ENCODE results near the gene MCM3AP. TPM values are rescaled to one million over a fixed set of nuclear protein-coding genes. Genes with fewer than 3 reads are reported as not detected.

MCM3AP gene
- total and polyA plus RNA-seq, 9 of the 15 experiments (the other 6 are each of a cell fraction or from before 2014, with no cell fraction given): 6.5 to 179 (median 69.6) TPM

GRCh38 chr21:46218906-46219590, 66.4 kb downstream of the MCM3AP start:
- in situ Hi-C loops (cut with MboI): no loop called here
- BruUV-seq (replicated peaks): no TSS peak
- Histone ChIP-seq H3K27ac (ENCODE audit: extremely low read depth, low read depth, low read length) (no peak overlapping the region), H3K4me1 (replicated peaks in 1 of 2; ENCODE audit: control insufficient read depth in 2 of 2, insufficient read depth in 2 of 2, low read length in 2 of 2) (peaks cover 0 to 11% of the 10 kb centered on the region in 2 experiments; a peak in 1 of 5 replicates), H2AFZ (ENCODE audit: low read depth, low read length) (no peak overlapping the region), H3K79me2 (ENCODE audit: control insufficient read depth, insufficient read depth, low read length) (peaks cover 20% of the 10 kb centered on the region), H3K9ac (ENCODE audit: insufficient read depth in 1 of 2, low read depth in 2 of 2, low read length in 2 of 2) (no peak overlapping the region; a peak in 1 of 4 replicates), H3K36me3 (ENCODE audit: control insufficient read depth, insufficient read depth, low read length) (peaks cover 80% of the 10 kb centered on the region; the same call in 2 of the 3 replicates), H3K4me2 (ENCODE audit: insufficient read depth, low read length) (no peak overlapping the region), H3K27me3 (ENCODE audit: control insufficient read depth in 2 of 2, insufficient read depth in 2 of 2, low read length in 2 of 2) (no peaks in the 10 kb centered on the region), H3K9me1 (ENCODE audit: control insufficient read depth, insufficient read depth, low read length) (peaks cover 3% of the 10 kb centered on the region), H3K9me3 (replicated peaks; ENCODE audit: control insufficient read depth, insufficient read depth, low read depth, low read length) (no peaks in the 10 kb centered on the region), H4K20me1 (replicated peaks; ENCODE audit: control insufficient read depth, insufficient read depth, low read length) (peaks cover 3% of the 10 kb centered on the region; the same call in 1 of the 2 replicates), H3K4me3 (no peak overlapping the region)
- WGBS (ENCODE audit: insufficient coverage, low coverage, missing lambda C conversion rate): 89% methylated on average over 15 of the region's 16 CpGs
- intact Hi-C loops (cut with micrococcal nuclease): no loop called here
- ATAC-seq: no peak
- DNase-seq (ENCODE audit: extremely low read depth in 1 of 4, low spot score in 3 of 4): no peak
- FAIRE-seq: no peak
- ChIA-PET POLR2A (interaction anchor here (0.5 kb wide), 1 partner anchor 333 kb away, joined by 3 read pairs; no protein-coding TSS in a partner anchor), CTCF (ENCODE audit: low intra/inter-chr PET ratio) (no interaction called here)
- TF ChIP-seq ZKSCAN1 (IDR thresholded peaks at IDR 0.05; ENCODE audit: low read depth, low read length) (no peak), NCOA6 (IDR thresholded peaks at IDR 0.05) (no peak), TAF9B (IDR thresholded peaks at IDR 0.05; ENCODE audit: partially characterized antibody) (no peak), HMGN3 (IDR thresholded peaks at IDR 0.05; ENCODE audit: borderline replicate concordance, extremely low read depth, insufficient read length, low read depth, low read length) (no peak), BMI1 (IDR thresholded peaks at IDR 0.05; ENCODE audit: low read length) (no peak), DLX4 (CRISPR knock-in tag; IDR thresholded peaks at IDR 0.05) (no peak), CREB3L1 (IDR thresholded peaks at IDR 0.05; ENCODE audit: borderline replicate concordance, low read depth) (no peak), BRD4 (IDR thresholded peaks at IDR 0.05) (no peak), ZFP1 (CRISPR knock-in tag; IDR thresholded peaks at IDR 0.05) (no peak), TBL1XR1 (IDR thresholded peaks at IDR 0.05; ENCODE audit: low read length in 2 of 2) (no peak), ZNF274 (IDR thresholded peaks at IDR 0.05; ENCODE audit: borderline replicate concordance, low read depth, low read length) (no peak), BHLHE40 (IDR thresholded peaks at IDR 0.05; ENCODE audit: low read length) (no peak), IRF1 (CRISPR knock-in tag; IDR thresholded peaks at IDR 0.05; ENCODE audit: borderline replicate concordance) (no peak), ZNF609 (CRISPR knock-in tag; IDR thresholded peaks at IDR 0.05; ENCODE audit: borderline replicate concordance) (no peak)

Data from K562 (cell line).